Measurements from ENCODE around the gene NCR2. TPM values are rescaled to one million over a fixed set of nuclear protein-coding genes. Genes with fewer than 3 reads are reported as not detected.

Gene NCR2
- total and polyA plus RNA-seq, 2 of the 13 experiments (the other 11 are each of a cell fraction or from before 2014, with no cell fraction given), result not detected

GRCh38 chr6:41315203-41315602, 20.2 kb upstream of the NCR2 start (continued):
- TF ChIP-seq ZNF556 (CRISPR knock-in tag; IDR thresholded peaks at IDR 0.05; ENCODE audit: borderline replicate concordance), result no peak

- CTCF ChIA-PET (ENCODE audit: low intra/inter-chr PET ratio, low total read pairs), result no interaction called here
- 0% methylated on average over 1 of the region's 1 CpG for WGBS (ENCODE audit: low lambda C conversion rate)
- TF ChIP-seq HINFP (CRISPR knock-in tag; IDR thresholded peaks at IDR 0.05; ENCODE audit: low read depth) (no peak), NR1H2 (CRISPR knock-in tag; IDR thresholded peaks at IDR 0.05; ENCODE audit: borderline replicate concordance, low read depth) (no peak), ATF3 (CRISPR knock-in tag; IDR thresholded peaks at IDR 0.05) (no peak), ZNF597 (CRISPR knock-in tag; IDR thresholded peaks at IDR 0.05) (no peak), ZBTB4 (CRISPR knock-in tag; IDR thresholded peaks at IDR 0.05; ENCODE audit: borderline replicate concordance) (no peak), KMT2A (CRISPR knock-in tag; IDR thresholded peaks at IDR 0.05) (no peak), SOX13 (IDR thresholded peaks at IDR 0.05) (no peak), SOX13 (CRISPR knock-in tag; conservative IDR thresholded peaks at IDR 0.05 in 1 of 2, IDR thresholded peaks at IDR 0.05 in 1 of 2) (no peak)
Observed at GRCh38 chr6:41315943-41316620, 19.3 kb upstream of the NCR2 start.

More at GRCh38 chr6:41315943-41316620, 19.3 kb upstream of the NCR2 start:
- H3K36me3 ChIP-seq (replicated peaks in 1 of 2; ENCODE audit: control insufficient read depth in 1 of 2, insufficient read depth in 2 of 2, low read length in 2 of 2), result no peaks in the 10 kb centered on the region
- intact Hi-C loops (cut with micrococcal nuclease; ENCODE audit: unreplicated experiment), result loop anchor here (5.0 kb wide), 1 partner anchor 224 kb away; no protein-coding TSS in a partner anchor
- H3K27me3 ChIP-seq (ENCODE audit: control insufficient read depth in 1 of 2, insufficient read depth in 2 of 2, low read length in 2 of 2), result peaks cover 0 to 34% of the 10 kb centered on the region in 2 experiments; a peak in 4 of 5 replicates
- H3K9me3 ChIP-seq (ENCODE audit: low read length), result no peaks in the 10 kb centered on the region
- peaks cover 32% of the 10 kb centered on the region for H3K4me1 ChIP-seq (ENCODE audit: insufficient read depth, low read length)
- H3K4me3 ChIP-seq (replicated peaks in 1 of 3; ENCODE audit: insufficient read depth in 1 of 3, low read depth in 2 of 3, low read length in 3 of 3), result no peak overlapping the region
- no peak overlapping the region for H3K4me2 ChIP-seq (ENCODE audit: low read depth, low read length)
- H3K27ac ChIP-seq (ENCODE audit: extremely low read length, insufficient read depth, low read length), result no peak overlapping the region
- DNase-seq (ENCODE audit: low spot score) (no peak), FAIRE-seq (no peak), ATAC-seq (no peak)
- no peaks in the 10 kb centered on the region for H3K79me2 ChIP-seq (ENCODE audit: insufficient read depth, low read length)
- BruUV-seq (replicated peaks), result no TSS peak
- no peaks in the 10 kb centered on the region for H4K20me1 ChIP-seq (ENCODE audit: insufficient read depth, low read length)
- POLR2A ChIA-PET, result no interaction called here
- H3K9ac ChIP-seq (ENCODE audit: insufficient read depth, low read depth, low read length), result no peak overlapping the region
- in situ Hi-C loops (cut with HindIII; ENCODE audit: extremely low pct_ligation_motif_present, low pct_unique_long_range_greater_than_20kb), result no loop called here
- H2AFZ ChIP-seq (ENCODE audit: low read length), result no peak overlapping the region

Measured in HepG2 (cell line).